A673 (cell line): ENCODE results near the gene AKT3.

ENCODE experiments used
- CTCF ChIP-seq: fragments of 300-800, 200-600 bp; sonication (generic); conservative IDR thresholded peaks from 2 replicates; pipeline ENCODE4 v1.5.1; 2017; ENCODE audit warnings: low read depth, mild to moderate bottlenecking, antibody characterized with exemption, low read length, moderate library complexity, mixed read lengths
- EZH2 ChIP-seq: fragments of 200-600 bp; sonication (generic); IDR thresholded peaks from 2 replicates; pipeline ENCODE4 v1.6.1; 2017; ENCODE audit warnings: borderline replicate concordance, low read depth, mild to moderate bottlenecking, mixed read lengths, antibody characterized with exemption, low read length; ENCODE audit not compliant: poor library complexity, severe bottlenecking

- no peak for TF ChIP-seq EZH2
- TF ChIP-seq CTCF: no peak
Observed at GRCh38 chr1:243526180-243526579, 323.9 kb downstream of the AKT3 start.
